ENCODE data around the gene CDK17. TPM values are rescaled to one million over a fixed set of nuclear protein-coding genes. Genes with fewer than 3 reads are reported as not detected.

Gene CDK17
- total and polyA plus RNA-seq, 9 donors = 13.8 to 59.2 (median 30.9) TPM

DNA sequence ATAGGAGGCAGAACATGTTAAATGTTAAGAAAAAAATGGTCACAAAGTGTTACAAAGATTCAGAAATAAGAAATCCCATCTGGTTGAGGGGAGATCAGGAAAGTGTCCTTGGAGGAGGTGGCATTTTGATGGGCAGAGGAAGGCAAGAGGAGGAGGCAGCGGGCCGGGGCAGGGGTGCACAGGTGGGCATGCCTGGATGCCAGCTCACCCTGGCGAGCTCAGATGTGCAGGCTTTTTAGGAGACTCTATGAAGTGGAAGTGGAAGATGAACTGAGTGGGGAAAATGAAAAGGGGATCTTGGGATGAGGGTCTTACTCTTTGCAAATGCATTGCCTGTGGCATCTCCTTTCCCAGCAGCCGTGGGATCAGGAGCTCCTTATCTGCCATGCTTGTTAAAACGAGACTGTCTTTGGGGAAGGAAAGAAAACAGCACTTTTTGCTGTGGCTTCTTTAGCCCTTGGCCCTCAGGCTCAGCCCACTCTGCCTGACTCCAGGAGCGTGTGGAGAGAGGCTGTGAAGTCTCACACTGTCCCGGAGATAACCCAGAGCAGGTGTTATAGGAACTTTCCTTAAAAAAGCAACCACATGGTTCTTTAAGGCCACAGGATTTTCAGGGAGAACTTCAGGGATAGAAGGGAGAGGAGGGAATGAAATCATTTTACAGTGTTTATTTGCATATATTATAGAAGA is 143.4 kb downstream of the CDK17 start:
- no peaks in the 10 kb centered on the region for H3K27me3 ChIP-seq
- no peak for DNase-seq
- no peak for TF ChIP-seq POLR2A (IDR thresholded peaks at IDR 0.05)
- no peak for TF ChIP-seq EP300 (IDR thresholded peaks at IDR 0.05)
- TF ChIP-seq, protein P1, sequence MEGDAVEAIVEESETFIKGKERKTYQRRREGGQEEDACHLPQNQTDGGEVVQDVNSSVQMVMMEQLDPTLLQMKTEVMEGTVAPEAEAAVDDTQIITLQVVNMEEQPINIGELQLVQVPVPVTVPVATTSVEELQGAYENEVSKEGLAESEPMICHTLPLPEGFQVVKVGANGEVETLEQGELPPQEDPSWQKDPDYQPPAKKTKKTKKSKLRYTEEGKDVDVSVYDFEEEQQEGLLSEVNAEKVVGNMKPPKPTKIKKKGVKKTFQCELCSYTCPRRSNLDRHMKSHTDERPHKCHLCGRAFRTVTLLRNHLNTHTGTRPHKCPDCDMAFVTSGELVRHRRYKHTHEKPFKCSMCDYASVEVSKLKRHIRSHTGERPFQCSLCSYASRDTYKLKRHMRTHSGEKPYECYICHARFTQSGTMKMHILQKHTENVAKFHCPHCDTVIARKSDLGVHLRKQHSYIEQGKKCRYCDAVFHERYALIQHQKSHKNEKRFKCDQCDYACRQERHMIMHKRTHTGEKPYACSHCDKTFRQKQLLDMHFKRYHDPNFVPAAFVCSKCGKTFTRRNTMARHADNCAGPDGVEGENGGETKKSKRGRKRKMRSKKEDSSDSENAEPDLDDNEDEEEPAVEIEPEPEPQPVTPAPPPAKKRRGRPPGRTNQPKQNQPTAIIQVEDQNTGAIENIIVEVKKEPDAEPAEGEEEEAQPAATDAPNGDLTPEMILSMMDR (IDR thresholded peaks at IDR 0.05) = no peak
- no peak overlapping the region for H3K27ac ChIP-seq
- intact Hi-C loops (cut with DNase I) = no loop called here
- H3K4me1 ChIP-seq (ENCODE audit: insufficient read depth) = peaks cover 6% of the 10 kb centered on the region
- 54 to 60% (median 58%) methylated on average over 7 of the region's 7 CpGs for WGBS, 3 donors
- H3K4me3 ChIP-seq = no peak overlapping the region
- H3K9me3 ChIP-seq = no peaks in the 10 kb centered on the region
- H3K36me3 ChIP-seq = no peaks in the 10 kb centered on the region

DNA sequence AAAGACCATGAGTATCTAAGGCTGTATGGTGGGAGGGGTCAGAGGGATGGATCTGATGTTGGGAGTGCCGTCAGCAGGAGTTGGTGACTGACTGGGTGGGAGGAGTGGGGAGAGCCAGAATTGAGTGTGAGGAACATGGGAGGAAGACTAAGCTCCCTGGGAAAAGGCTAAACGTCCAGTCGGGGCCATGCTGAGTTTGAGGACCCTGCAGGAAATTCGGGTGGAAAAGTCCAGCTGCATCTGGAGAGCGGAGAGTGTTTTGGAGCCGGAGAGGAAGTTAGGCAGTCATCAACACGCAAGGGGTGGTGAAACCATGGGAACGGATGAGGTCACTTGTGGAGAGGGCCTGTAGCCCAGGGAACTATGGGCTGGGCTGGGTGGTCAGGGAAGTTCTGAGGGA is 145.2 kb downstream of the CDK17 start:
- Histone ChIP-seq H3K27me3 (no peaks in the 10 kb centered on the region), H3K4me1 (ENCODE audit: insufficient read depth) (peaks cover 6% of the 10 kb centered on the region), H3K9me3 (no peaks in the 10 kb centered on the region), H3K4me3 (no peak overlapping the region), H3K36me3 (no peaks in the 10 kb centered on the region), H3K27ac (no peak overlapping the region)
- 66 to 78% (median 74%) methylated on average over 8 of the region's 8 CpGs for WGBS, 3 donors
- DNase-seq = peak in 1 of 5 donors; percentile 52
- intact Hi-C loops (cut with DNase I) = no loop called here
- TF ChIP-seq, protein P1 (IDR thresholded peaks at IDR 0.05) = no peak
- TF ChIP-seq EP300 (IDR thresholded peaks at IDR 0.05) (no peak), POLR2A (IDR thresholded peaks at IDR 0.05) (no peak)

DNA sequence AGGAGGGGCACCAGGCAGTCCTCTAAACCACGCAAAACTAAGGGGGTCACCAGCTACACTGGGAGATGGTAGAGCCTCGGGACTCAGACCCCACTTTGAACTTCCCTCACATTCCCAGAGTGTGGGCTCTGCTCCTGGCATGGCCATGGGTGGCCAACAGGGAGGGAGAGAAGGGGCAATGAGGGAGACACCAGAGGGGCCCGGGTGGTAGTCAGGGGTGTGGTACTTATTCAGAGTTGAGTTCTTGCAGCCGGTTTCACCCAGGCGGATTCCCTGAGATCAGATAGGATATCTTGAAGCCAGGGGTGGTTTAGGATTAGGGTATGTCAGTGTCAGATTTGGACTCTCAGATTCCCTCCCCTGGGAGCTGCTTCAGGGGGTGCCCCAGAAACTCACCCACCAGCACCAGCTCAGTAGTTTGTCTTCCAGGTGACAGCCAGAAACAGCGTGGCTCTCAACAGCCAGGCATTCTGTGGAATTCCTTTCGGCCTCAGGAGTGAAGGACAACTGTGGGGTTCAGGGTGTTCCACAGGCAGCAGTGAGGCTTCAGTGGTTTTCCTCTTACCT is 150.0 kb downstream of the CDK17 start:
- WGBS, 3 donors = 82 to 89% (median 89%) methylated on average over 7 of the region's 7 CpGs
- DNase-seq = no peak
- Histone ChIP-seq H3K9me3 (no peaks in the 10 kb centered on the region), H3K27ac (no peak overlapping the region), H3K27me3 (no peaks in the 10 kb centered on the region), H3K4me1 (ENCODE audit: insufficient read depth) (no peaks in the 10 kb centered on the region), H3K4me3 (no peak overlapping the region), H3K36me3 (no peaks in the 10 kb centered on the region)
- intact Hi-C loops (cut with DNase I) = no loop called here
- no peak for TF ChIP-seq POLR2A (IDR thresholded peaks at IDR 0.05)
- TF ChIP-seq EP300 (IDR thresholded peaks at IDR 0.05) = no peak
- TF ChIP-seq, protein P1 (IDR thresholded peaks at IDR 0.05) = no peak

DNA sequence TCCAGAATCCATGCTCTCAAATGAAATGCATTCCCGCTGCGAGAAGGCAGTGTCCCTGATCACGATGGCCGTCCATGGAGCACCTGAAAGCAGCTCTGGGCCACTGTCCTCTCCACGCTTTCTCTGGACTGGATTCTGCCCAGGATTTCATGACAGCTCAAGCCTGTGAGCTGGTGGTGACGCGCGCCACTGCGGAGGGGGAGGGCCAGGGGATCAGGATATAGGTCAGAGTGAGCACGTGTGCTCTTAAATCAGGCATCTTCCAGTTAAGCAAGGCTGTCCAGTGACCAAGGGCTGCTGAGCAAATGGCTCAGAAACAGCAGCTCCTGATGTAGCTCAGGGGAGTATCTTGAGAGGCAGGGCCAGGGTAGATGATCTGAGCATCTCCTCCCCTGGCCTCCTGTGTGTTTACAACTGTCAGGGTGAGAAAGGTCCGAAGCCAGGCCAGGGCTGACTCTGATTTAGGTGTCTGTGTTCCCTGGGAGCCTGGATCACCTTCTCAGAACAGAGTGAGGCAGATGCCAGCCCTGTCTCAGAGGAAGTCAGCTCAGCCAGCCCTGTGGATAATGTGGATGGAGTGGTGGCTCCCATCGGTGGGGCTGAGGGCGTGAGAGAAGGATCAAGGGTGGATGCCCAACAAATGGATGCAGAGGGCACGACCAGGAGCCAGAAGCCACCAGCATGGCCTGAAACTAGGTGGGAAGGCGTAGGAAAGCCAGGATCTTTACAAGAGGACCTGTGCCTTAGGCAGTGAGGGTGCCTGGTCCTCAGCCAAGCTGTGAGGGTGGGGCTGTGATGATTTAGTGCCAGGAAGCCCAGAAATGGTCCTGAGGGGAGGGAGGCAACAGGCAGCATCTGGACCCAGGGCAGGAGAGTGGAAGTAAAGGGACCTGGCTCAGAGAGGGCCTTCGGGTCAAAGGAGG is 150.8 kb downstream of the CDK17 start:
- Histone ChIP-seq H3K4me1 (ENCODE audit: insufficient read depth) (no peaks in the 10 kb centered on the region), H3K4me3 (no peak overlapping the region), H3K36me3 (no peaks in the 10 kb centered on the region), H3K27me3 (no peaks in the 10 kb centered on the region), H3K9me3 (no peaks in the 10 kb centered on the region), H3K27ac (no peak overlapping the region)
- no peak for TF ChIP-seq EP300 (IDR thresholded peaks at IDR 0.05)
- TF ChIP-seq, protein P1 (IDR thresholded peaks at IDR 0.05) = no peak
- TF ChIP-seq POLR2A (IDR thresholded peaks at IDR 0.05) = no peak
- DNase-seq = no peak
- intact Hi-C loops (cut with DNase I) = no loop called here
- WGBS, 3 donors = 80 to 82% (median 82%) methylated on average over 16 of the region's 16 CpGs
